IMR-90 (cell line): Measurements from ENCODE around the gene HERC6. TPM values are rescaled to one million over a fixed set of nuclear protein-coding genes. Genes with fewer than 3 reads are reported as not detected.

ENCODE experiments used
- ATAC-seq: fragments of 200-7000 bp; cut with Tn5 transposase; 2 replicates; pipeline ENCODE4 v1.9.1; 2020; ENCODE audit warnings: low read depth, mild to moderate bottlenecking, moderate library complexity
- BruUV-seq: library from RNA; stranded (reverse); fragments of 400-500 nt; replicated peaks from 2 replicates; lab custom pipeline; 2021; lab: Mats Ljungman, UMichigan
- CTCF ChIA-PET: fragments of 300-600 bp; formaldehyde crosslinking; extraction: SDS; loops from one replicate; lab custom pipeline; 2021; ENCODE audit warnings: antibody characterized with exemption; lab: Yijun Ruan, JAX
- POLR2A ChIA-PET: fragments of 300-600 bp; sonication (Branson Sonifier 250); formaldehyde crosslinking; loops from one replicate; lab custom pipeline; 2022; ENCODE audit warnings: antibody characterized with exemption; ENCODE audit not compliant: unreplicated experiment; lab: Charles Lee
- DNase-seq: peaks from one replicate; pipeline ENCODE4 v3.0.0; 2013
- H2AFZ ChIP-seq: replicated peaks from 2 replicates; pipeline ENCODE3; 2013; ENCODE audit warnings: low read length, mild to moderate bottlenecking; ENCODE audit not compliant: poor library complexity
- H2AK5ac ChIP-seq: 2 replicates; pipeline ENCODE4 v1.6.1; 2013; ENCODE audit warnings: low read depth, low read length, inconsistent platforms
- H2AK9ac ChIP-seq: replicated peaks from 2 replicates; pipeline ENCODE3; 2013; ENCODE audit warnings: mild to moderate bottlenecking, low read depth, low read length, moderate library complexity; ENCODE audit not compliant: poor library complexity
- H2BK120ac ChIP-seq: 2 replicates; pipeline ENCODE4 v1.6.1; 2013; ENCODE audit warnings: low read depth, low read length, inconsistent platforms
- H2BK15ac ChIP-seq: 3 replicates; pipeline ENCODE4 v1.6.1; 2013; ENCODE audit warnings: low read depth, low read length, inconsistent platforms
- H2BK20ac ChIP-seq: 2 replicates; pipeline ENCODE4 v1.6.1; 2013; ENCODE audit warnings: low read depth, mild to moderate bottlenecking, inconsistent platforms, low read length, moderate library complexity
- H2BK5ac ChIP-seq: 2 replicates; pipeline ENCODE4 v1.6.1; 2013; ENCODE audit warnings: mild to moderate bottlenecking, low read depth, low read length, inconsistent platforms; ENCODE audit not compliant: poor library complexity, severe bottlenecking
- H3K14ac ChIP-seq: replicated peaks from 2 replicates; pipeline ENCODE4 v1.6.1; 2013; ENCODE audit warnings: low read depth, low read length, inconsistent platforms
- H3K18ac ChIP-seq: 2 replicates; pipeline ENCODE4 v1.6.1; 2013; ENCODE audit warnings: low read depth, low read length, control low read depth
- H3K23ac ChIP-seq: 2 replicates; pipeline ENCODE4 v1.6.1; 2013; ENCODE audit warnings: low read depth, low read length, inconsistent platforms
- H3K27ac ChIP-seq: 2 replicates; pipeline ENCODE4 v1.5.1; 2013; ENCODE audit warnings: mild to moderate bottlenecking, control low read depth, low read length; ENCODE audit not compliant: insufficient read depth
- H3K27me3 ChIP-seq: 2 replicates; pipeline ENCODE4 v1.6.1; 2013; ENCODE audit warnings: low read length; ENCODE audit not compliant: control insufficient read depth, insufficient read depth
- H3K36me3 ChIP-seq: 2 replicates; pipeline ENCODE4 v1.6.1; 2013; ENCODE audit warnings: low read length, mixed read lengths; ENCODE audit not compliant: control insufficient read depth, insufficient read depth
- H3K4ac ChIP-seq: 2 replicates; pipeline ENCODE4 v1.6.1; 2013; ENCODE audit warnings: low read depth, low read length, inconsistent platforms
- H3K4me1 ChIP-seq: 2 replicates; pipeline ENCODE4 v1.6.1; 2013; ENCODE audit warnings: low read length, mixed read lengths; ENCODE audit not compliant: control insufficient read depth, insufficient read depth
- H3K4me2 ChIP-seq: 2 replicates; pipeline ENCODE4 v1.6.1; 2013; ENCODE audit warnings: low read depth, mild to moderate bottlenecking, control low read depth, low read length, moderate library complexity
- H3K4me3 ChIP-seq: 2 replicates; pipeline ENCODE4 v1.5.1; 2013; ENCODE audit warnings: low read depth, mild to moderate bottlenecking, control low read depth, low read length, moderate library complexity; ENCODE audit not compliant: insufficient read depth
- H3K56ac ChIP-seq: 2 replicates; pipeline ENCODE4 v1.6.1; 2013; ENCODE audit warnings: low read length, inconsistent platforms; ENCODE audit not compliant: insufficient read depth; ENCODE audit errors: extremely low read depth
- H3K79me1 ChIP-seq, 2 experiments: 2 replicates each; pipeline ENCODE4 v1.6.1; 2013; ENCODE audit warnings: low read length in 2 of 2, inconsistent platforms in 1 of 2, low read depth in 1 of 2
- H3K9ac ChIP-seq: 2 replicates; pipeline ENCODE4 v1.6.1; 2013; ENCODE audit warnings: low read depth, low read length, control low read depth
- H3K9me1 ChIP-seq: 2 replicates; pipeline ENCODE4 v1.6.1; 2013; ENCODE audit warnings: low read length, inconsistent platforms; ENCODE audit not compliant: insufficient read depth
- H3K9me3 ChIP-seq: 2 replicates; pipeline ENCODE4 v1.6.1; 2013; ENCODE audit warnings: low read length; ENCODE audit not compliant: control insufficient read depth, insufficient read depth
- H4K20me1 ChIP-seq: 2 replicates; pipeline ENCODE4 v1.6.1; 2013; ENCODE audit warnings: low read length, inconsistent platforms; ENCODE audit not compliant: insufficient read depth
- H4K5ac ChIP-seq: 2 replicates; pipeline ENCODE4 v1.6.1; 2013; ENCODE audit warnings: mild to moderate bottlenecking, low read depth, low read length, control low read depth
- H4K8ac ChIP-seq, 2 experiments: 2 replicates each; pipeline ENCODE4 v1.6.1; 2013; ENCODE audit warnings: low read depth in 2 of 2, low read length in 2 of 2, control low read depth in 1 of 2, inconsistent platforms in 1 of 2
- H4K91ac ChIP-seq: 2 replicates; pipeline ENCODE4 v1.6.1; 2013; ENCODE audit warnings: low read depth, low read length, inconsistent platforms; ENCODE audit not compliant: insufficient read depth
- CHD1 ChIP-seq: IDR thresholded peaks from 2 replicates; pipeline ENCODE4 v1.6.1; 2012; ENCODE audit warnings: low read depth, low read length, improper control_type of control experiment
- MXI1 ChIP-seq: IDR thresholded peaks from 2 replicates; pipeline ENCODE4 v1.6.1; 2012; ENCODE audit warnings: low read depth, mild to moderate bottlenecking, low read length, moderate library complexity, borderline replicate concordance
- RFX5 ChIP-seq: IDR thresholded peaks from 2 replicates; pipeline ENCODE4 v1.8.0; 2012; ENCODE audit warnings: low read depth, mild to moderate bottlenecking, low read length, moderate library complexity
- WGBS, 2 experiments: methylation state at CpG; one replicate each; pipeline versions ENCODE4 v1.1.5 to v1.1.7; 2013; ENCODE audit warnings: missing lambda C conversion rate in 2 of 2; ENCODE audit not compliant: insufficient read length in 1 of 2; ENCODE audit errors: extremely low coverage in 2 of 2; 5-methylcytosine and 5-hydroxymethylcytosine counted together
- dilution Hi-C: fragments of 300-500 bp; cut with HindIII; formaldehyde crosslinking; loops from one replicate; pipeline ENCODE4 v1.14.3; 2018; ENCODE audit warnings: low sequenced_read_pairs; ENCODE audit not compliant: unreplicated experiment
- in situ Hi-C: fragments of 300-500 bp; cut with MboI; formaldehyde crosslinking; loops from 3 replicates; pipeline ENCODE4 v1.14.3; 2019; ENCODE audit warnings: low sequenced_read_pairs, inconsistent platforms, mixed read lengths
- intact Hi-C: fragments of 100-400 bp; cut with micrococcal nuclease; formaldehyde crosslinking; loops from 2 replicates; pipeline ENCODE4 v1.10.0; 2022
- polyA plus RNA-seq, 3 experiments: library from polyadenylated mRNA; depleted of rRNA; stranded (reverse); fragments of >200 nt; gene quantifications; 2 replicates each; pipeline ENCODE4 v1.2.3, GENCODE V29; 2012; ENCODE audit warnings: low replicate concordance in 1 of 3
- total RNA-seq: library from RNA; depleted of rRNA; stranded (reverse); fragments of >200 nt; gene quantifications from 2 replicates; pipeline ENCODE4 v1.2.3, GENCODE V29; 2012

The HERC6 gene
- total and polyA plus RNA-seq, 2 of the 4 experiments (the other 2 are of a cell fraction) = 0.53 to 1.6 TPM

- Histone ChIP-seq H3K14ac (no peak overlapping the region), H3K4me3 (no peak overlapping the region), H2BK5ac (no peak overlapping the region), H4K20me1 (no peaks in the 10 kb centered on the region), H3K9me1 (no peaks in the 10 kb centered on the region; the same call in 1 of the 2 replicates), H2AK5ac (no peak overlapping the region), H3K9ac (no peak overlapping the region), H3K79me1 (no peaks in the 10 kb centered on the region), H3K23ac (no peak overlapping the region), H3K27me3 (no peaks in the 10 kb centered on the region; the same call in 1 of the 2 replicates), H2AFZ (no peak overlapping the region), H4K8ac (no peak overlapping the region), H2AK9ac (no peak overlapping the region), H3K4me2 (no peak overlapping the region), H4K5ac (no peak overlapping the region), H3K4me1 (no peaks in the 10 kb centered on the region), H3K4ac (no peak overlapping the region), H2BK120ac (no peak overlapping the region), H4K91ac (no peak overlapping the region), H2BK15ac (no peak overlapping the region), H3K36me3 (no peaks in the 10 kb centered on the region), H2BK20ac (no peak overlapping the region), H3K27ac (no peak overlapping the region), H3K56ac (no peak overlapping the region), H3K9me3 (no peaks in the 10 kb centered on the region), H3K18ac (no peak overlapping the region)
- BruUV-seq = no TSS peak
- no peak for TF ChIP-seq MXI1
- TF ChIP-seq CHD1 = no peak
- TF ChIP-seq RFX5 = no peak
- ATAC-seq (no peak), DNase-seq (no peak)
- CTCF ChIA-PET = no interaction called here
- POLR2A ChIA-PET = no interaction called here
- dilution Hi-C loops (no loop called here), in situ Hi-C loops (no loop called here), intact Hi-C loops (no loop called here)
- WGBS, 2 experiments = 20% methylated on average over 1 of the region's 3 CpGs; no CpG with 5 or more reads in 1 of the 2 experiments
Observed at GRCh38 chr4:88411491-88412096, 32.9 kb downstream of the HERC6 start.
